DOHH2 (cell line): ENCODE measurements around the gene COL26A1.

Source experiments
- H3F3A ChIP-seq: fragments of 200-600 bp; sonication (generic), shearing (Covaris generic); 2 replicates; pipeline ENCODE4 v1.6.0; 2016; ENCODE audit warnings: antibody characterized with exemption, mild to moderate bottlenecking; ENCODE audit not compliant: control insufficient read depth, insufficient read depth
- H3K27ac ChIP-seq: fragments of 200-600 bp; sonication (generic); 2 replicates; pipeline ENCODE4 v1.5.1; 2014; ENCODE audit warnings: low read depth, mild to moderate bottlenecking, low read length, moderate library complexity
- H3K27me3 ChIP-seq: fragments of 200-600 bp; sonication (generic); 2 replicates; pipeline ENCODE4 v1.6.1; 2014; ENCODE audit warnings: mild to moderate bottlenecking, low read length, mixed read lengths; ENCODE audit not compliant: control insufficient read depth
- H3K36me3 ChIP-seq: fragments of 200-600 bp; sonication (generic); 2 replicates; pipeline ENCODE4 v1.6.1; 2014; ENCODE audit warnings: mild to moderate bottlenecking, low read length, moderate library complexity, mixed read lengths; ENCODE audit not compliant: control insufficient read depth
- H3K4me1 ChIP-seq: fragments of 200-600 bp; sonication (generic); 2 replicates; pipeline ENCODE4 v1.6.1; 2014; ENCODE audit warnings: mild to moderate bottlenecking, low read length, mixed read lengths; ENCODE audit not compliant: control insufficient read depth
- H3K4me2 ChIP-seq: fragments of 200-600 bp; sonication (generic); 2 replicates; pipeline ENCODE4 v1.6.0; 2014; ENCODE audit warnings: mild to moderate bottlenecking, low read length, moderate library complexity
- H3K4me3 ChIP-seq: fragments of 200-600 bp; sonication (generic); 2 replicates; pipeline ENCODE4 v1.5.1; 2014; ENCODE audit warnings: mild to moderate bottlenecking, low read length, mixed read lengths
- H3K79me2 ChIP-seq: fragments of 200-600 bp; sonication (generic); 2 replicates; pipeline ENCODE4 v1.6.1; 2014; ENCODE audit warnings: mild to moderate bottlenecking, low read length, mixed read lengths; ENCODE audit not compliant: control insufficient read depth
- H3K9me2 ChIP-seq: fragments of 200-600 bp; sonication (generic); replicated peaks from 2 replicates; pipeline ENCODE4 v1.6.1; 2014; ENCODE audit warnings: mild to moderate bottlenecking, low read length, mixed read lengths; ENCODE audit not compliant: control insufficient read depth
- H3K9me3 ChIP-seq: fragments of 200-600 bp; sonication (generic); 2 replicates; pipeline ENCODE4 v1.6.1; 2014; ENCODE audit warnings: antibody characterized with exemption, low read length, mixed read lengths; ENCODE audit not compliant: control insufficient read depth, insufficient read depth
- H4K20me1 ChIP-seq: fragments of 200-600 bp; sonication (generic); 2 replicates; pipeline ENCODE4 v1.6.0; 2014; ENCODE audit warnings: low read depth, mild to moderate bottlenecking, antibody characterized with exemption, low read length, moderate library complexity; ENCODE audit not compliant: control insufficient read depth, insufficient read depth
- EZH2phosphoT487 ChIP-seq: fragments of 200-600 bp; sonication (generic); IDR thresholded peaks from 2 replicates; pipeline ENCODE4 v1.6.1; 2017; ENCODE audit warnings: borderline replicate concordance, mild to moderate bottlenecking, antibody characterized with exemption, low read length, moderate library complexity, mixed read lengths
- TF ChIP-seq, protein P1 (sequence below): fragments of 200-600 bp; sonication (generic); IDR thresholded peaks from one replicate; pipeline ENCODE4 v1.5.1; 2014; ENCODE audit warnings: antibody characterized with exemption, mild to moderate bottlenecking, low read depth, low read length; ENCODE audit not compliant: poor library complexity, severe bottlenecking

COL26A1 gene

GRCh38 chr7:101605611-101606497 is 243.2 kb downstream of the COL26A1 start:
- no peak overlapping the region for H3K4me2 ChIP-seq
- no peaks in the 10 kb centered on the region for H3K9me3 ChIP-seq
- TF ChIP-seq EZH2phosphoT487 = no peak
- TF ChIP-seq, protein P1, sequence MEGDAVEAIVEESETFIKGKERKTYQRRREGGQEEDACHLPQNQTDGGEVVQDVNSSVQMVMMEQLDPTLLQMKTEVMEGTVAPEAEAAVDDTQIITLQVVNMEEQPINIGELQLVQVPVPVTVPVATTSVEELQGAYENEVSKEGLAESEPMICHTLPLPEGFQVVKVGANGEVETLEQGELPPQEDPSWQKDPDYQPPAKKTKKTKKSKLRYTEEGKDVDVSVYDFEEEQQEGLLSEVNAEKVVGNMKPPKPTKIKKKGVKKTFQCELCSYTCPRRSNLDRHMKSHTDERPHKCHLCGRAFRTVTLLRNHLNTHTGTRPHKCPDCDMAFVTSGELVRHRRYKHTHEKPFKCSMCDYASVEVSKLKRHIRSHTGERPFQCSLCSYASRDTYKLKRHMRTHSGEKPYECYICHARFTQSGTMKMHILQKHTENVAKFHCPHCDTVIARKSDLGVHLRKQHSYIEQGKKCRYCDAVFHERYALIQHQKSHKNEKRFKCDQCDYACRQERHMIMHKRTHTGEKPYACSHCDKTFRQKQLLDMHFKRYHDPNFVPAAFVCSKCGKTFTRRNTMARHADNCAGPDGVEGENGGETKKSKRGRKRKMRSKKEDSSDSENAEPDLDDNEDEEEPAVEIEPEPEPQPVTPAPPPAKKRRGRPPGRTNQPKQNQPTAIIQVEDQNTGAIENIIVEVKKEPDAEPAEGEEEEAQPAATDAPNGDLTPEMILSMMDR = no peak
- no peaks in the 10 kb centered on the region for H3K79me2 ChIP-seq
- H3K4me3 ChIP-seq = no peak overlapping the region
- H3K27ac ChIP-seq = no peak overlapping the region
- H3K4me1 ChIP-seq = no peaks in the 10 kb centered on the region
- no peaks in the 10 kb centered on the region for H3K36me3 ChIP-seq
- H3K9me2 ChIP-seq = no peaks in the 10 kb centered on the region
- no peaks in the 10 kb centered on the region for H3F3A ChIP-seq
- no peaks in the 10 kb centered on the region for H4K20me1 ChIP-seq
- H3K27me3 ChIP-seq = peaks cover 14% of the 10 kb centered on the region; the same call in 1 of the 2 replicates

- Histone ChIP-seq H3K27me3 (peaks cover 16% of the 10 kb centered on the region; the same call in 1 of the 2 replicates), H3K4me1 (no peaks in the 10 kb centered on the region), H3K4me2 (no peak overlapping the region), H3K9me3 (no peaks in the 10 kb centered on the region), H3K27ac (no peak overlapping the region), H3K9me2 (no peaks in the 10 kb centered on the region), H3K36me3 (no peaks in the 10 kb centered on the region), H4K20me1 (no peaks in the 10 kb centered on the region), H3F3A (no peaks in the 10 kb centered on the region), H3K4me3 (no peak overlapping the region), H3K79me2 (no peaks in the 10 kb centered on the region)
- TF ChIP-seq EZH2phosphoT487 = no peak
- TF ChIP-seq, protein P1 = no peak
These were observed 243.8 kb downstream of the COL26A1 start for GRCh38 chr7:101606498-101606923.
